GM19397 (cell line): ENCODE data around the gene RBMX2.
A peak's percentile ranks its signal among the peaks of the same experiment; 100 is the strongest.
"Not testable (repeated sequence)": the region's sequence is repeated elsewhere in the genome, so short reads cannot be mapped to it uniquely, and the experiment has no call there.

Source experiments
- ATAC-seq: cut with Tn5 transposase; IDR thresholded peaks from one replicate; pipeline ENCODE4 v1.9.1; 2021; ENCODE audit warnings: mild to moderate bottlenecking, moderate library complexity; ENCODE audit not compliant: unreplicated experiment

RBMX2 gene, protein sequence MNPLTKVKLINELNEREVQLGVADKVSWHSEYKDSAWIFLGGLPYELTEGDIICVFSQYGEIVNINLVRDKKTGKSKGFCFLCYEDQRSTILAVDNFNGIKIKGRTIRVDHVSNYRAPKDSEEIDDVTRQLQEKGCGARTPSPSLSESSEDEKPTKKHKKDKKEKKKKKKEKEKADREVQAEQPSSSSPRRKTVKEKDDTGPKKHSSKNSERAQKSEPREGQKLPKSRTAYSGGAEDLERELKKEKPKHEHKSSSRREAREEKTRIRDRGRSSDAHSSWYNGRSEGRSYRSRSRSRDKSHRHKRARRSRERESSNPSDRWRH

GRCh38 chrX:130401415-130402207 is at the start of gene RBMX2:
RBMX2 (plus strand) TSS chrX:130401987; CDS start chrX:130402033, 46 bp downstream.
- peak; percentile 98 for ATAC-seq

GRCh38 chrX:130352050-130352449 is 49.7 kb upstream of the RBMX2 start:
- not testable (repeated sequence) for ATAC-seq

- no peak for ATAC-seq
Measured at GRCh38 chrX:130376077-130376476, 25.7 kb upstream of the RBMX2 start.

DNA sequence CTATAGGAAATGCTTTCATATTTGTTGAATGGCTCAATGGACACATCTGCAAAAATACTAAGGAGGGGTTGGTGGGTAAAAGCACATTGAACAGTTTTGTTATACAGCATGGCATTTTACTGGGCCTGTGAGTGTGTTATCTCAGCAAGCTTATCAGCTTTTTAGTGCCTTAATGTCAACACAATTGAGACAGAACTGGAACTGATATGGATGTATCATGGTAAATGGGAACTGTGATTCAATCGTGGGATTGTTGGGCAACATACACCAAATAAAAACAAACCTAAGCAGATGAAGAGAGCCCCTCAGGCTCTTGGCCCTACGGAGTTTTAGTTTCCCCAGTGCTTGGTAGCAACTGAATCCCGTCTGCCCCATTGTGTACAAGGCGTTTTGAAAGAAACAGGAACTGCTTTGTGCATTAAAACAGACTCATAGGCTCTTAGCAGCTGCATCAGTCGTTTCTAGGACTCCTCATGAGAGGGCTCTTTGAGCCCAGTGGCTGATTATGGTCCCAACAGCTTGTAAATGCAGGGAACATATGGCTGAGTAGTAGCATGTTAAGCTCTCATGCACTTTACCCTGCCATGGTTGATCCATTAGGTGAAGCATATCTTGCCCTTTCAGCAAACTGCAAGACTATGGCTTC is 23.6 kb upstream of the RBMX2 start:
- ATAC-seq, result no peak

GRCh38 chrX:130385520-130385919 is 16.3 kb upstream of the RBMX2 start, which contains the start of gene GPR119:
GPR119 (minus strand) TSS chrX:130385674; CDS start chrX:130385447, 227 bp downstream.
- no peak for ATAC-seq

GRCh38 chrX:130386408-130386808 is 15.4 kb upstream of the RBMX2 start:
- no peak for ATAC-seq

DNA sequence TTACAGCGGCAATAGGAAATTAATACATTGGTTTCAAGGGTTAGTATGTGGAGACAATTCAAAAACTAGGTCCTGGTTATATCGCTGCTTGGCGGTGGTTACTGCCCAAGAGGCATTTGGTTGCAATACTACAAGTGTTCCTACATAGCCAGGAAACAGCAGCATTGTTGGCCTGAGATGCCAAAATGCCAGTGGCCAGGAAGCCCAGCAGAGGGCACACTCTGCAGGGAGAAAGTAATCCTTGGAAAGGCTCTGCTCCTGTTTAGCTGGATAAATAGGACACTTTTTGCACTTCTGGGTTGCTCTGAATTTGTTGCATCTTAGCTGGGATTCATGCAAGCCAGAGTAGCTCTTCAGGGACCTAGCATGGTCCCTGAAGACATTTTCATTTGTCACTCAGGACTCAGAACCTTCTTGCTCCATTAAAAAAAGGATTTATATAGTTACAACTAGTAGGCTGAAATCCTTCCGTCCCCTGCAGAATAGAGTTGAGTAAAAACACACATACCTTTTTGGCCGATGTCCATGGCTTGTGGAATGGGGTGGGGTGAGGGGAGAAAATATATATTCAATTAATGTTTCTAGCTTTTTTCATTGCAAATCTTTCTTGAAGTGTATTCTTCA is 8.2 kb upstream of the RBMX2 start:
- ATAC-seq, result no peak

DNA sequence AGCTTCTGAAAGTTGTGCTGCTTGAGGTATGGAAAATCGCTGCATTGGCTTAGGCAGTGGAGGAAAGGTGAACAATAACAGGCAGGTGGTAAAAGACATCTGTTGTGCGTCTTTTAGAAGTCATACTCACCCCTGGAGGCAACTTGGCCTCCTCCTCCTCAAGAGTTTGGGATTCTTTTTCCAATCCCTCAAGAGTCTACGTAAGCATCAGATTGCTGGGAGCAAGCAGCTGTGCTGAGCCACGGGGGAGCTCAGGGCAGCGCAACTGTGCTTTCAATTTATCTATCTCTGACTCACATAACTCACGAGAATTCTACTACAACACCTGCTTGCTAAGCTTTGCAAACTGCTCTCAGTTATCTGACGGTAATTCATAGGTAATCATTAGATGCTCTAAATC is 6.4 kb upstream of the RBMX2 start:
- no peak for ATAC-seq

DNA sequence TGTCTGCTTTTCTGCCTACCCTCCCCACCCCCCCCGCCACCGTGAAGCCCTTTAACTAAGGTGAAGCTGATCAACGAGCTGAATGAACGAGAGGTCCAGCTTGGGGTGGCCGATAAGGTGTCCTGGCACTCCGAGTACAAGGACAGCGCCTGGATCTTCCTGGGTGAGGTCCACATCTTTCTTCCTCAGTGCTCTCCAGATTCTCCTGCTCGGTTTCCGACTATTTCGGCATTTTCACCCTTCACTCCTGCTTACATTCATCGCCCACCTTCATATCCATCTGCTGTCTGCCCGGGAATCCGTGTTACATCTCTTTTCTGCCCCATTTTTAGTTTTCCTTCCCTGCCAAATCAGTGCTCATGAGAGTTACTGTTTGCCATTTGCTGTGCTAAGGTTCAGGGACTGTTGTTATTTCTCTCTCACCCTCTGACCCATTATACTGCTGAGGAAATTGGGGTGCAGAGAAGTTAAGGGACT is 459 bp downstream of the RBMX2 start:
- no peak for ATAC-seq

GRCh38 chrX:130413415-130413814 is 11.6 kb downstream of the RBMX2 start:
- ATAC-seq, result no peak

GRCh38 chrX:130414800-130415199 is 13.0 kb downstream of the RBMX2 start:
- no peak for ATAC-seq

- ATAC-seq, result no peak
Measured at GRCh38 chrX:130415201-130415600, 13.4 kb downstream of the RBMX2 start.

DNA sequence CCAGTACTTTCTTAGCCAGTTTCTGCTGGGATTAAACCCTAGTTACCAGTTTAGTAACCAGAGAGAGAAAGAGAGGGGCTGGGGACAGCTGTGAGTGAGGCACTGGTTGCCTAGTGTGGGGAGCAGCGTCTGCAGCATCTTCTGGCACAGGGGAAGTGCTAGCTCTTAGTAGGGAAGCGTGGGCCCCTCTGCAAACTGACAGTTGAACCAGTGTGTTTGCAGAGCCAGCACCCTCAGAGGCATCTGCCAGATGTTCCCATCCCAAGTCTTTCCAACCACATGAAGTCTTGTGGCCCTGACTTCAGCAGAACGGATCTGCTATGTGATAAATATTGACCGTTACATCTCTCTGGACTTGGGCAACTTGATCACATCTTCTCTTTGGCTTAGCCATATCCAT is 15.0 kb downstream of the RBMX2 start:
- ATAC-seq, result no peak

DNA sequence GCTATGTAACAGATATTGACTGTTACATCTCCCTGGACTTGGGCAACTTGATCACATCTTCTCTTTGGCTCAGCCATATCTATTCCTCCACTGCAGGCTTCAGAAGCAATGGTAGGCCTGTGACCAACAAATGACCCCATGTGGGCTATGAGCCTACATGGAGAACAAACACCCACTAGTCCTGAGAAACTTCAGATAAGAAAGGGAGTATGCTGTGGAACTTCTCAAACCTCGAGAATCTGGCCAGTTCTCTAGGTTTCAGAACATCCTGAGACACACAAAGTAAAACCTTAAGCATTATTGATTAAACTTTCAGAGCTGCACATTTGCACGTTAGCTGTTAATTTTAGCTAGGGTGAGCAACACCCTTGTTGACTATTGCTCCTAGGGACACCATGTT is 16.3 kb downstream of the RBMX2 start:
- no peak for ATAC-seq

GRCh38 chrX:130418740-130419139 is 17.0 kb downstream of the RBMX2 start:
- ATAC-seq, result peak; percentile 58

DNA sequence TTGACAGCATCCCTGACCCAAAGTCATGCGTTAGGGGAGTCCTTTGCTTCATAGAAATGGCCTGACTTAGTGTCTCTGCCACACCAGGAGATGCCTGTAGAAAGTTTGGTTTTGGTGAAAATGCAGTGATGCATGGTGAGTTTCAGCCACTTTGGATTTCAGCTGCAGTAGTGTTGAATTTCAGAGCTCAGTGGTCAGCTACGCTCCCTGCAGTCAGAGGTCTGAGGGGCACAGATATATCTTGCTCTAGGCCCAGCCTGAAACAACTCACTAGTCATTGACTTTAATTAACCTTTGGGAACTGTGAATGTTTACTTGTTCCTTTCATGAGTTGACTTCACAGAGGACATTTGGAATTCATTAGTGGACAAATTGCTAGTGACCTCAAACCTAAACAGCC is 17.5 kb downstream of the RBMX2 start:
- peak; percentile 52 for ATAC-seq

- ATAC-seq, result no peak
Measured at GRCh38 chrX:130426531-130426930, 24.7 kb downstream of the RBMX2 start.

GRCh38 chrX:130429236-130429635 is 27.4 kb downstream of the RBMX2 start:
- ATAC-seq, result not testable (repeated sequence)

GRCh38 chrX:130435937-130436336 is 34.1 kb downstream of the RBMX2 start:
- no peak for ATAC-seq

- ATAC-seq, result not testable (repeated sequence)
Measured at GRCh38 chrX:130437996-130438395, 36.2 kb downstream of the RBMX2 start.

- no peak for ATAC-seq
Measured at GRCh38 chrX:130443875-130444274, 42.1 kb downstream of the RBMX2 start.
